ENCODE data around the gene IGLL1.

The IGLL1 gene

DNA sequence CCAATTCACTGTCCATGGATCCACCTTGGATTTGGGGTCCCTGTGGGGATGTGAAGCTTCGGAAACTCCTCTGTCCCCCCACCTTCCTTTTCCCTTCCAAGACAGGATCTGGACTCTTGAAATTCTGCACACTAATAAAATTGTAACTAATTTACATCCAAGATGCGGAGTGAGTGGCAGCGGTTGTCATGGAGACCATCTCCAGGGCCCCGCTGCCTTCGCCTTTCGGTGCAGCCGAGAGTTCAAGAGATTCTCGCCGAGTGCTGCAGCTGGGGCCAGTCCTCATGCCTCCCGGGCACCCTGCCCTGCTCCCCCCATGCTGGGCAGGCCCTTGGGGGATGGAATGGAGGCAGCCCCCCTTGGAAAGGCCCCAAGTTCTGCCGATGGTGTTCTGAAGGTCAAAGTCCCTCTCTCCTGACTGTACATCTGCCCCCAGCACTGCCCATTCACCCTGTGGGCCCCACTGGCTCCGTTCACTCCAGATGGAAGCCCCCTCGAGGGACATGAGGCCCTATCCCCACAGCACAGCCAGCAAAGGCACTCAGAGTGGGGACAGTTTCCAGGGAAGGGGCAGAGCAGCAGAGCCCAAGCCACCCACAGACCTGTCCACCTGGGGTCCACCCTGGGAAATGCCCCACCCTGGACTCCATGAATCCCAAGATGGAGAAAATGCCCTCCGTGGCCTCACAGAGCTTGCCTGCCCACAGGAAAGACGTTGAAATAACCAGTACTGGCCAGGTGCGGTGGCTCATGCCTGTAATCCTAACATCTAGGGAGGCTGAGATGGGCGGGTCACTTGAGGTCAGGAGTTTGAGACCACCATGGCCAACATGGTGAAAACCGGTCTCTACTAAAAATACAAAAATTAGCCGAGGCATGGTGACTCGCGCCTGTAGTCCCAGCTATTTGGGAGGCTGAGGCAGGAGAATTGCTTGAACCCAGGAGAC, 25.9 kb downstream of the IGLL1 start:
- no peak overlapping the region for H3K27ac ChIP-seq (replicated peaks)
- no peak for DNase-seq (ENCODE audit: low read depth in 1 of 2, low spot score in 1 of 2)
- H3K27me3 ChIP-seq (ENCODE audit: insufficient read depth, poor library complexity, severe bottlenecking): no peaks in the 10 kb centered on the region
- H3K4me3 ChIP-seq (replicated peaks; ENCODE audit: insufficient read depth, low read length): no peak overlapping the region
- TF ChIP-seq, protein P1, sequence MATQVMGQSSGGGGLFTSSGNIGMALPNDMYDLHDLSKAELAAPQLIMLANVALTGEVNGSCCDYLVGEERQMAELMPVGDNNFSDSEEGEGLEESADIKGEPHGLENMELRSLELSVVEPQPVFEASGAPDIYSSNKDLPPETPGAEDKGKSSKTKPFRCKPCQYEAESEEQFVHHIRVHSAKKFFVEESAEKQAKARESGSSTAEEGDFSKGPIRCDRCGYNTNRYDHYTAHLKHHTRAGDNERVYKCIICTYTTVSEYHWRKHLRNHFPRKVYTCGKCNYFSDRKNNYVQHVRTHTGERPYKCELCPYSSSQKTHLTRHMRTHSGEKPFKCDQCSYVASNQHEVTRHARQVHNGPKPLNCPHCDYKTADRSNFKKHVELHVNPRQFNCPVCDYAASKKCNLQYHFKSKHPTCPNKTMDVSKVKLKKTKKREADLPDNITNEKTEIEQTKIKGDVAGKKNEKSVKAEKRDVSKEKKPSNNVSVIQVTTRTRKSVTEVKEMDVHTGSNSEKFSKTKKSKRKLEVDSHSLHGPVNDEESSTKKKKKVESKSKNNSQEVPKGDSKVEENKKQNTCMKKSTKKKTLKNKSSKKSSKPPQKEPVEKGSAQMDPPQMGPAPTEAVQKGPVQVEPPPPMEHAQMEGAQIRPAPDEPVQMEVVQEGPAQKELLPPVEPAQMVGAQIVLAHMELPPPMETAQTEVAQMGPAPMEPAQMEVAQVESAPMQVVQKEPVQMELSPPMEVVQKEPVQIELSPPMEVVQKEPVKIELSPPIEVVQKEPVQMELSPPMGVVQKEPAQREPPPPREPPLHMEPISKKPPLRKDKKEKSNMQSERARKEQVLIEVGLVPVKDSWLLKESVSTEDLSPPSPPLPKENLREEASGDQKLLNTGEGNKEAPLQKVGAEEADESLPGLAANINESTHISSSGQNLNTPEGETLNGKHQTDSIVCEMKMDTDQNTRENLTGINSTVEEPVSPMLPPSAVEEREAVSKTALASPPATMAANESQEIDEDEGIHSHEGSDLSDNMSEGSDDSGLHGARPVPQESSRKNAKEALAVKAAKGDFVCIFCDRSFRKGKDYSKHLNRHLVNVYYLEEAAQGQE (IDR thresholded peaks at IDR 0.05; ENCODE audit: insufficient replicate concordance, low read depth): no peak
- TF ChIP-seq, protein P2, sequence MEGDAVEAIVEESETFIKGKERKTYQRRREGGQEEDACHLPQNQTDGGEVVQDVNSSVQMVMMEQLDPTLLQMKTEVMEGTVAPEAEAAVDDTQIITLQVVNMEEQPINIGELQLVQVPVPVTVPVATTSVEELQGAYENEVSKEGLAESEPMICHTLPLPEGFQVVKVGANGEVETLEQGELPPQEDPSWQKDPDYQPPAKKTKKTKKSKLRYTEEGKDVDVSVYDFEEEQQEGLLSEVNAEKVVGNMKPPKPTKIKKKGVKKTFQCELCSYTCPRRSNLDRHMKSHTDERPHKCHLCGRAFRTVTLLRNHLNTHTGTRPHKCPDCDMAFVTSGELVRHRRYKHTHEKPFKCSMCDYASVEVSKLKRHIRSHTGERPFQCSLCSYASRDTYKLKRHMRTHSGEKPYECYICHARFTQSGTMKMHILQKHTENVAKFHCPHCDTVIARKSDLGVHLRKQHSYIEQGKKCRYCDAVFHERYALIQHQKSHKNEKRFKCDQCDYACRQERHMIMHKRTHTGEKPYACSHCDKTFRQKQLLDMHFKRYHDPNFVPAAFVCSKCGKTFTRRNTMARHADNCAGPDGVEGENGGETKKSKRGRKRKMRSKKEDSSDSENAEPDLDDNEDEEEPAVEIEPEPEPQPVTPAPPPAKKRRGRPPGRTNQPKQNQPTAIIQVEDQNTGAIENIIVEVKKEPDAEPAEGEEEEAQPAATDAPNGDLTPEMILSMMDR (IDR thresholded peaks at IDR 0.05; ENCODE audit: insufficient read depth, low read length): no peak
- no peak for TF ChIP-seq GABPA (IDR thresholded peaks at IDR 0.05; ENCODE audit: low read depth)
- TF ChIP-seq POLR2AphosphoS5 (IDR thresholded peaks at IDR 0.05; ENCODE audit: low read depth): no peak
- TF ChIP-seq SPI1 (IDR thresholded peaks at IDR 0.05; ENCODE audit: borderline replicate concordance, low read depth): no peak

DNA sequence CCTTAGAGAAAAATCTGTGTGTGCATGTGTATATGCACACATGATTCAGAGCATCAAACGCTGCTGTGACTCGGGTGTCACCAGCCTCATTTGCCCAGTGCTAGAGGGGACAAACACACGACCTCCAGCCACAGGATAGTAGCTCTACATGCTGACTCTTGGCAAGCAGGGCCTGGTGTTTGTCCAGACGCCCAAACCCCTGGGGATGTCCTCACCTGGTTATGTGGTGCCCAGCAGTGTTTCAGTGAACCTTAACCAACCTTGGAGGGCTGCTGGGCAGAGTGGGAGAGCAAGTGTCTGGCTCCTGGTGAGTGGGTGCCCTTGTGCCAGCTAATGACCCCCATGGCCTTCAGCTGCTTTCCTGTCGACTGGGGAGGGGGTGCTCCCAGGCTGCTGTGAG, 26.7 kb downstream of the IGLL1 start:
- H3K27ac ChIP-seq (replicated peaks): no peak overlapping the region
- TF ChIP-seq POLR2AphosphoS5 (IDR thresholded peaks at IDR 0.05; ENCODE audit: low read depth) (no peak), GABPA (IDR thresholded peaks at IDR 0.05; ENCODE audit: low read depth) (no peak), SPI1 (IDR thresholded peaks at IDR 0.05; ENCODE audit: borderline replicate concordance, low read depth) (no peak)
- TF ChIP-seq, protein P1 (IDR thresholded peaks at IDR 0.05; ENCODE audit: insufficient replicate concordance, low read depth): no peak
- TF ChIP-seq, protein P2 (IDR thresholded peaks at IDR 0.05; ENCODE audit: insufficient read depth, low read length): no peak
- no peak overlapping the region for H3K4me3 ChIP-seq (replicated peaks; ENCODE audit: insufficient read depth, low read length)
- DNase-seq (ENCODE audit: low read depth in 1 of 2, low spot score in 1 of 2): no peak
- H3K27me3 ChIP-seq (ENCODE audit: insufficient read depth, poor library complexity, severe bottlenecking): no peaks in the 10 kb centered on the region

DNA sequence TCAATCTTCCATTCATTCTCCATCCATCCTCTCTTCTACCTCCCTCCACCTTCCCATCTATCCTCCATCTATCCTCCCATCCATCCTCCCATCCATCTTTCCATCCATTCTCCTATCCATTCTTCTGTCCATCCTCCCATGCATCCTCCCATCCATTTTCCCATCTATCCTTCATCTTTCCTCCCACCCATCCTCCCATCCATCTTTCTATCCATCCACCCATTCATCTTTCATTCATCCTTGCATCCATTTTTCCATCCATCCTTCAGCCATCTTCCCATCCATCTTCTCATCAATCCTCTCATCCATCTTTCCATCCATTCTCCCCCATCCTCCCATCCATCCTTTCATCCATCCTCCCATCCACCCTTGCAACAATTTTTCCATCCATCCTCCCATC, 27.5 kb downstream of the IGLL1 start:
- H3K4me3 ChIP-seq (replicated peaks; ENCODE audit: insufficient read depth, low read length): no peak overlapping the region
- DNase-seq (ENCODE audit: low read depth in 1 of 2, low spot score in 1 of 2): no peak
- TF ChIP-seq, protein P1 (IDR thresholded peaks at IDR 0.05; ENCODE audit: insufficient replicate concordance, low read depth): no peak
- TF ChIP-seq SPI1 (IDR thresholded peaks at IDR 0.05; ENCODE audit: borderline replicate concordance, low read depth) (no peak), GABPA (IDR thresholded peaks at IDR 0.05; ENCODE audit: low read depth) (no peak), POLR2AphosphoS5 (IDR thresholded peaks at IDR 0.05; ENCODE audit: low read depth) (no peak)
- TF ChIP-seq, protein P2 (IDR thresholded peaks at IDR 0.05; ENCODE audit: insufficient read depth, low read length): no peak
- no peaks in the 10 kb centered on the region for H3K27me3 ChIP-seq (ENCODE audit: insufficient read depth, poor library complexity, severe bottlenecking)
- H3K27ac ChIP-seq (replicated peaks): no peak overlapping the region
